ENCODE data around the gene JAM3.

JAM3 gene

DNA sequence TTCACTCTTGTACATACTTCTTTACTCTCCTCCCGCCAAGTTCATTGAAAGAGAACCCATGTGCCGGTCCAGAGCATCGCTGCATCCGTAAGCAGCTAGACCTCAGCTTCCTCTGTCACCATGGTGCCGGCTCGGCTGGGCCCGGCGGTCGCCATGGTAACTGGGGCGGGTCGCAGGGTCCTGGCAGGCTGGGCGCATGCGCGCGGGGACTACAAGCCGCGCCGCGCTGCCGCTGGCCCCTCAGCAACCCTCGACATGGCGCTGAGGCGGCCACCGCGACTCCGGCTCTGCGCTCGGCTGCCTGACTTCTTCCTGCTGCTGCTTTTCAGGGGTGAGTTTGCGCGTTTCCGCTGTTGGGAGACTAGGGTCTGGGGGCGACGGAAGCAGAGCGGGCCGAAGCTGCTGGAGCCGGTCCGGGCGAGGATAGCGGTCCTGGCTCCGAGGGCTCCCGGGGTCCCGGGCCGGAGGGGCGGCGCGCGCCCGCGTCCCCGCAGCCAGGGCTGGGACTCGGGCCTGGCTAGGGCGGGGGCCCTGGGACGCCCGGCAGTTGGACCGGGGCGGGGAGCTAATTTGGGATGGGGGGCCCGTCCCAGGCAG is at the start of gene JAM3:
JAM3 (plus strand) TSS at position 244 of the 597 bp plus-strand sequence; CDS start at position 256, 12 bp downstream.
- DNase-seq = peak; percentile 95

DNA sequence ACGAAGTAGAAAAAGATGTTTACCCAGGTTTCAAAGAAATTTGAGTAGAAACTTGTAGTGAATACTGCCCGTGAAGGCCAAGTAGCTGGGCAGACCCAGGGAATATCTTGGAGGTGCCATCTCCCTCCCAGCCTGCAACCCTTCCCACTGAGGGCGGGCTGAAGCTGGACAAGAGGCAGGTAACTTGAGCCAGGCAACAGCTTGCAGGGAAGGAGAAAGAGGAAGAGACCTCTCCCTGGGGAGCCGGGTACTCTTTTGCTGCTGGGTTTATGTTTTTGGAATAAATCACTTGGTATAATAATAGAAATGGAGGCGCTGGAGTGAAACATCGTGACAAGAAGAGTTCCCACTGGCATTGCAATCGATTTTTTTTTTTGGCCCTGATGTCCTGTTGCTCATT is 49.4 kb upstream of the JAM3 start:
- no peak for DNase-seq

DNA sequence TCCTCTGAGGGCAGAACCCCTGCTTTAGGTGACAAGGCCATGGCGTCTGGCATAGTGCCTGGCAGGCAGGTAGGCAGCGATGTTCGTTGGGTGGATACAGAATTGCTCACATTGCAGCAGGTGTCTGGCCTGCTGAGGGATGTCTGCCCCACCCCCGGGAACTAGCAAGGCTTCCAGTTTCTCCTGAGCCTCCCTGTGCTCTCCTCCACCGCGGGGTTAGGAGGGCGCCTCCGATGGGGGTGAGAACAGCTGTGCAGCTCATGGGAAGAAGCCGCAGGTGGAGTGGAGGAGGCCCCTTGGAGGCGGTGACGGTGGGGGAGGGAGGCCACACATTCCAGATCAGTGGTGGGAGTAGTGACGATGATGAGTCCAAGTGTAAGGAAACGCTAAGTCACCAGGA is 48.3 kb upstream of the JAM3 start:
- no peak for DNase-seq

DNA sequence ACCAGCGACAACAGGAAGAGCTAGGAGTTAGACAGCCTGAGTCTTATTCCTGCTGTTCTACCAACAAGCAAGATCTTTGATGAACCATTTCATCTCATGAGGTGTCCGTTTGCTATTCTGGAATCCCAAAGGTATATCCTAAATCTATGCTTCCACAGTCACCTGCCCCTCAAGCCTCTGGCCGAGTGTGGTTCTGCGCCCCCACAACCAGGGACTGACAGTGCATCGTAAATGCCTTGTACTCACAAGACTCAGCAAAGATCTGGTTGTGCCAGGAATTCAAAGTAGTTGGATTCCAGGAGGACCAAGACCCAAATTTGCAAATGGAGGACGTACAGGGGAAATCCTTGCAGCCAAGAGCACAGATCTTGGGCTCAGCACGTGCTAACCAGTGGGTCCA is 47.5 kb upstream of the JAM3 start:
- DNase-seq = no peak

DNA sequence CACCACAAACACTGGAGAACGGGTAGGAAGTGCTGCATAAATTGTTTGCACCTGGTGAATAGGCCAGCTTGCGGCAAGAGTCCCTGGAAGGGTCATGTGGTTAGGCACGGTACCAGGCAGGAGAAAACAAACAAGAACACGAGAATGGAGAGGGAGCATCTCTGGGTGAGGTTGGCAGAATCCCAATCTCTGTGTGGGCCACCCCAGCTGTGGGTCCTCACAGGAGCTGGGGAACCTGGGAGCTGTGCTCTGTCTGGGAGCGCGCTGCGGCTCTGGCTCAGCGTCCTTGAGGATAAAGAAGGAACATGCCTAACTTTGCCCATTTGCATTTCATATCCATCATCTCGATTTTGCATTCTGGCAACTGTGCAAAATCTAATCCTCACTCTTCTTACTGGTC is 46.1 kb upstream of the JAM3 start:
- DNase-seq = no peak

DNA sequence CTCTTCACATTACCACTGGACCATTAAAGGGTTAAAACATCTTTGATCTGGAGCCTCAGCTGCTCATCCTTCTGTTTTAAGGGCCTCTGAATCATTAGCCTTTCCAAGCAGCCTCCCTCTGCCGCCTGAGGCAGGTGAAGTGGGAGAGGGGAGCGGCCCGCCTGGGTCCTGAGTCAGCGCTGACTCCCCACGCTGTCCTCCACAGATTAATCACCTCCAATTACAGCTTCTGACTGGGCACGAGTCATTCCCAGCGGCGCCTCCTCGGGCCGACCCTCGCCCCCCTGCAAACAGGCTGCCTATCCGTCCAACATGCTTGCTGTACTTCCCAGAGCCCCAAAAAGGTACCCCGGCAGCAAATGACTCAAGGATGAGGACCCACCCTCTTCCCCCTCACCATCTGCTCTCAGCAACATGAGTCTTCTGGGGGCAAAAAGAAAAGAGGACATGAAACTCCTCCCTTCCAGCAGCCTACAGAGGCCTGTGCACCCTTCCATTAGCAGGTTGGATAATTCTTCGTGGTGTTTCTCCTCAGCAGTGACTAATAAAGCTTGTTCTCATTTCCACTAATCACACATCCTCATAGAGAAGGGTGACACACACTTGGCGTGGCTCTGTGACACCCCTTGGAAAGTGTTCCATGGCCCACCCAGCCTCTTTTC is 44.3 kb upstream of the JAM3 start:
- DNase-seq = no peak

DNA sequence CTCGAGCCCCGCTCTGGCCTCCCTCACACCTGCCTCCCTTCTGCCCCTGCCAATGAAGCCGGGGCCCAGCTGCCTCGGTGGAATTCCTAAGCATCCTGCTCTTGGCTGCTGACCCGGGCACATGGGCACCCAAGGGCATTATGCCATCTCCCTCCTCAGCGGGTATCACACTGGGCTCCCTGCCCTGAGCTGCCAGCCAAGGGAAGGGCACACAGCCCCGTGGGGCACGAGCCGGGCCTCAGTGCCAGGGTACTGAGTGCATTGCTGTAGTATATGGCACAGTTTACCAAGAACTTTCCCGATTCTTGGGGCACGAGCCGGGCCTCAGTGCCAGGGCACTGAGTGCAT is 43.8 kb upstream of the JAM3 start:
- DNase-seq = no peak

DNA sequence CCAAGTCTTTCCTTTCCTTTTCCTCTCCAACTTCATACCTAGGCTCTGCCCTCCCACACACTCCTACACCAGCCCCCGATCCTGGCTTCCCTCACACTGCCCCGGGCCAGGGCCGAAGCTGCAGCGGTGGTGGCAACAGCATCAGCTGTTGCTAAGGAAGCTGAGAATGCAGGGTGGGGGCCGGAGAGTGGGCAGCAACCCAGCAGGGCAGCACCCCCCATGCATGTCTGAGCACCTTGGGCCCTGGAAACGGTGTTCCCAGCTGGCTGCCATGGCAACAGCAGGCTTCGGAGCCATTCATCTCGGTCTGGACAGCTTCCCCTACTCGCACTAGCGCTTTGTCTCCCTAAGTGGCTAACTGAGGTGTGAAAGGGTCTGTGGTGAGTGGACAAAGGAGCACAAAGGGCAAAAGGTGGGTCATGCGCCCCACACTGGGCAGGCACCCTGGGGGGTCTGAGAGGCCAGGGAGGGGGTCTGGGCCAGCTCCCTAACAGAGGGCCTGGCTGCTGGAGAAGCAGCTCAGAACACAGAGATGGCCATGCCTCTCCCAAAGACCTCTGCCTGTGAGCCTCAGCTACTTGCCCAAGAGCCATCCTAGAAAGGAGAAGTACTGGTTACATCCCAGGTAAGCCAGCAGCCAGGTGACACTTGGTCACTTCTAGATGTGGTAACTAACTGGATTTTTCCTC is 42.1 kb upstream of the JAM3 start:
- DNase-seq = no peak

DNA sequence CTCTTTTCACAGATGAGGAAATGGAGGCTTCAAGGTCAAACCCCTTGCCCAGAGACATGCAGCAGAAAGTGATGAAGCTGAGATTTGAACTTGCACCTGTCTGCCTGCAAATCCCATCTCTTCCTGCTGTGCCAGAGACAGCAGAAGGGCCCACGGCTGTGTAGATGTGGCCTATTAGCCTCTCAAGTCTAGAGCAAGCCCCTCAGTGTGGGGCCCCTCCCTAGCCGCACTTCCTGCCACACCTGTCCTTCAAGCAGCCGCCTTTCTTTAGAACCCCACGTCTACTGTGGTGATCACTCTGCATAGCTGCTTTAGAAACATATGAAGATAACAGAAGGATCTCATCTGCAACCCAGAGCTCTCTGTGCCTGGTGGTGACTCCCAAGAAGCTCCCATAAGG is 41.2 kb upstream of the JAM3 start:
- no peak for DNase-seq

DNA sequence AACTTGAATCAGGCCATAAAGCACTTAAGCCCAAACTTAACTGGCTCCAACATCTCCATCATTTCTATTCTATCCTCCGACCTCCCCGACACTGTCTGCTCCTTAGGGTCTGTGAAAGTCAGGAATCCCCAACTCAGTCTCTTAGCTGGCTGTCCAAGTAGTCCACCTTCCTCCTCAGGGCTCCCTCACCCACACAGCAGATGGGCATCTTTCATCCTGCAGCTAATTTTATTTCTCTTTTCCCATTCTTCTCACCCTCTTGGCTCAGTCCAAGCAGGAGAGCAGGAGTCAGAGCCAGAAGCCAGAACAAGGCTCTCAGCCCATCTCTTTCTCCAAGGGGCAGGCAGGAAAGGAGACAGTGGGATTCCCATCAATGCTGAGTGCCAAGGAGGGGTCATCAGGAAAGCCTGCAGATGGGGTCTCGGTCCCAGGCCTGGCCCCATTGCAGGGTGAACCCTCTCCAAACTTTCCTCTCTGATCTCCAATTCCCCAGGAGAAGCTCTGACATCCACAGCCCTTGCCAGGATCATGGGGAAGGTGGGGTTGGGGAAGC is 40.4 kb upstream of the JAM3 start:
- no peak for DNase-seq

DNA sequence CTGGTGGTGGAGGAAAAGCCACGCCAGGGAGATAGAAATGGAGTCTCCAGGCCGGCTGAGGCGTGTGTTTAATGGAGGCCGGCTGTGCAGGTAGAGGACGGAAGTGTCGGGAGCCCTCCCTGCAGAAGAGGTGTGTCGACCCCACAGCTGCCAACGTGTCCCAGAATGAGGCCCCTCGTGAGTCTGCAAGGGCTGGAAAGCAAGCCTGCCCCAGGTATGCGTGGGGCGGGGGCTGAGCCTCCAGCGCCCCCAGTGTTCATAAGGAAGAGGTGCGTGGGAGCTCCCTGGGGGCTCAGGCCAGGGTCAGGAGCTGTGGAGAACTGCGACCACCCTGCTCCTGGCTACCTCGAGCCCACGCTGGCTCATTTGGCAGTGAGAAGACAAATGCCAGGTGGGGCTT is 38.0 kb upstream of the JAM3 start:
- no peak for DNase-seq

DNA sequence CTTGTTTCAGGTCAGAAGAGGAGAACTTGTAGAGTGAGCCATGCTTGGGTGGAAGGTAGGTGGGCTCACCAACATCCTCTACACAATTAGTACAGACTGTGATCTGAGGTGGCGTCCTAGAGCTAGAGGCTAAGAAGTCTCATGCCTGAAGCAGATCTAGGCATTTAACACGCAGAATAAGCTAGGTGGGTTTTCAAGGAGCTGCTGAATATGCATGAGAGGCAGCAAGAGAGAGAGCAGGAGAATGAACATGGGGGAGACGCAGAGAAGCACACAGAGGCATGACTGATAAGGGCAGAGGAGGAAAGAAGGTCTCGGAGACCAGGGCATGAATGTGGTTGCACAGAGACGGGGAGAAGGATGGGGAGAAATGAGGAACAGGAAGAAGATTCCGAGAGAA is 36.8 kb upstream of the JAM3 start:
- no peak for DNase-seq

DNA sequence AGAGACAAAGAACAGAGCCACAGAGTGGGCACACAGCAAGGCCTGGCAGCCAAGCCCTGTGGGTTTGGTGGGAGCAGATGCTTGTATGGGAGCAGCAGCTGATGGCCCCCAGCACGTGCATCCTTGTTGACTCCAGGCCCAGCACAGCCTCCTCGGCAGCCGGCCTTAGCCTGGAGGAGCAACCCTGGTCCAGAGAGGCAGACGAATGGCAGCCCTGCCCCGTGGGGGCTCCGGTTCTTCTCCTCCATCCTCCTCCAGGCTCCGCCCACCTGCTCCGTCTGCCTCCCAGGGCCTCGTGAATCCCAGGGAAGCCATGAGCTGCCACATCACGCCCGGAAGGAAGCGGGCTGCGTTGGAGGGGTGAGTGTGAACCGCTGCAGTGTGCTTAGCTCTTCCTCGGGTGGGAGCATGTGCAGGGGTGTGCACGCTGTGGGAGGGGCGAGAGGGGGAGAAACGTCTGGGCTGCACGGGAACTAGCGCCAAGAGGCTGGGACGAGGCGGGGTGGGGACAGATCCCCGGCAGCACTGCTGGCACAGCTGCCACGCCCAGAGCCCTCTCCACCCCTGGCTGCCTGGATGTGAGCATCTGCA is 36.3 kb upstream of the JAM3 start:
- no peak for DNase-seq

DNA sequence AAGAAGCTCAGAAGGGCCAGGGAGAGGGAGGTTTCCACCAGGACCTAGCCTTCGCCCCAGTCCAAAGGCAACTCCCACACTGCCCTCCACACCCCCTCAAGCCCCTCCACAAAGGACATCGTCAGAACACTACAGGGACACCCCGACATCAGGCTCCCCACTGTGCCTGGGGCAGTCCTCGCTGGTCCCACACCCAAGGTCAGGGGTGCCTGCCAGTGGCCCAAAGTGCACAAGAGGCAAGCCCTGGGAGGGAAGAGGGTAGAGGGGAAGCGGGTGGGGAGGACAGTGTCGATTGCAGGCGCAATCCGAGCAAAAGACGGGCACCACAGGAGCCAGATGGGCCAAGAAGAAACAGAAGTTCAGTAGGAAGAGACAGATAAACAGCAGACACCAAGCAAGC is 35.6 kb upstream of the JAM3 start:
- no peak for DNase-seq

DNA sequence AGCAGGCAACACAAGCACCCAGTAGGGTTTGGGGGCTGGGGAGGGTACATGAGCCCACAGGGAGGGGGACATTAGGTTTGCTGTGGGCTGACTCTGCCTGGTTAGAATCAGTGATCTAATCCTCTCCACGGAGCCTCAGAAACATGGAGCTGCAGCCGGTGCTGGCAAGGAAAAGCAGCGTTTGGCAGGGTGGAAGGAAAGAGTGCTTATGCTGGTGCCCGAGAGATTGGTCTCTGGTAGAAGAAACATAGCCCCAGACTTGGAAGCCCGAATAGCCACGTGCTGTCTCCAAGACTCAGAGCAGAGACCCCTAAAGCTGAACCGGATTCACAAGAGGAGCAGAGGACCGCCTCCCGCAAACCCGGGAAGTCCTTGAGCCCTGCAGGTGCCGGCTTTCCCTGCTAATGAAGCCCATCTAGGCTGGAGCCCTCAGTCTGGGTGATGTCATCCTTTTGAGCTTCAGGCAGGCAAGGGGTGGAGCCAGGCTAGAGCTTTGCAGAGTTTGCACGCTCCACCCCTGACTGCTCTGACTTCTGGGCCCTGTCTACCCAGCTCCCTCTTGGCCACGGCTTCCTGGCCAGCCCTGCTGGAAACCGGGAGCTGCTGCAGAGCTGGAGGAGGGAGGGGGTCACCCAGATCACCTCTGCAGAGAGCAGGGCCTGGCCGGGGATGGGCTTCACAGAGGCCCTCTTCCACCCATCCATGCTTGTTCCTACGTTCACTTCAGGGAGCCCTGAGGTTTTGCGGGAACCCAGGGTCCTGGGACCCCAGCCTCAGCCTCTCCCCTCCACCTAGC is 35.0 kb upstream of the JAM3 start:
- no peak for DNase-seq

DNA sequence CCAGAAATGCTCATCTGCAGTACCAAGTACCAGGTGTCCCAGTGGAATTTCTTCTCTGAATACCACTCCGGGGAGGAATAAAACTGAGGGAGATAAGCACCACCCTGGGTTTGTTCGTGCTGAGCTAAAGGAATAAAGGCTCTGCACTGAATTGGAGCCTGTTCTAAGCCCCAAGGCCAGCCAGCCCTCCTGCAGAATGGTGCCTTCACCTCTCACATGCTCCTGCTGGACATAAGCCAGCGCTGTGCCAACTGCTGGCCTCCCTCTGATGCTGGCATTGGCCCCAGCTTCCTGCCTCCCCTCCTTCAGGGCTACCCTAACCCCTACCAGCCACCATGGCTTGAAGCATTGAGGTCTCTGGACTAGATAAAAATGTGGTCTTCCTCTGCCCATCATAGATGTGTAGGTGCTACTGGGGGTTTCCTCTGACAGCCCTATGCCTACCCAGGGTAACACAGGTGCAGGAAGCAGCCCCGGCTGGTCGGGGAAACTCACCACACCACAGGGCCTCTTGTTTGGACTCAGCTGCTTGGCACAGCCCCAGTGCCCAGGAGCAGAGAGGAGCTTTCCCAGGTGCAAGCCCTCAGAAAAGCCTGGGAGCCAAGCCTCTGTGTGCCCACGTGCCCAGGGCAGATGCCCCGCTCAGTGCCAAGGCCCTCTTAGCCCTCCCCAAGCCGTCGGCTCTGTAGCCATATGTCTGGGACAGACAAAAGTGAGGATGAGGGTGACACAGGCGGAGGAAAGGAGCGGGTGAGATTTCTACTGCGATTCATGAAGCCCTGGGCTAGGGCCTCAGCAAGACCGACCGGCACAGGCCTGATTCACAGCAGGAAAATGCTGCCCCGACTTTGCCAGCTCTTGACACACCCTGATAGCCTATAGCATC is 34.1 kb upstream of the JAM3 start:
- DNase-seq = no peak

DNA sequence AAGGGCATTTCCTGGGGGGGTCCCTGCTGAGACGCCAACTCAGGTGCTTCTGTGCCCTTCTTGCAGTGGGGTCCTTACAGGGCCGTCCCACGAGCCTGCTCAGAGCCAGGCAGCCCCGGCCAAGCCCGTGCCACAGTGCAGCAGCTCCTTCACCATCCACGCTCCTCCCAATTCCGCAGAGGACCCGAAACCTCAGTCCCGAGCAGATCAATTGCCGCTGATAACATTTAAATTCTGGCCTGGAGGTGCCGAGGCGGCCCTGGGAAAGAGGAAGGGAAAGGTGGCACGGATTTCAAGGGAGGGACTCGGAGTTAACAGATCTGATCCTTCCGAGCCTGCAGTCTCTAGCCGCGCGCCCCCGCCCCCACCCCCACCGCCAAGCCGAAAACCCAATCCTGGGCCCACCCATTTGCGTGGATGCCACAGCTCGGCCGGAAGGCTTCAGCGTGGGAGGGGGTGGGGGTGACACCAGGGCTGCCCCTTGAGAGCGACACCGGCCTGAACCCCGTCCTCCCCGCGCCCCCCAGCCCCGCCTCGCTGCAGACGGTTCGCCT is 32.3 kb upstream of the JAM3 start:
- DNase-seq = no peak

DNA sequence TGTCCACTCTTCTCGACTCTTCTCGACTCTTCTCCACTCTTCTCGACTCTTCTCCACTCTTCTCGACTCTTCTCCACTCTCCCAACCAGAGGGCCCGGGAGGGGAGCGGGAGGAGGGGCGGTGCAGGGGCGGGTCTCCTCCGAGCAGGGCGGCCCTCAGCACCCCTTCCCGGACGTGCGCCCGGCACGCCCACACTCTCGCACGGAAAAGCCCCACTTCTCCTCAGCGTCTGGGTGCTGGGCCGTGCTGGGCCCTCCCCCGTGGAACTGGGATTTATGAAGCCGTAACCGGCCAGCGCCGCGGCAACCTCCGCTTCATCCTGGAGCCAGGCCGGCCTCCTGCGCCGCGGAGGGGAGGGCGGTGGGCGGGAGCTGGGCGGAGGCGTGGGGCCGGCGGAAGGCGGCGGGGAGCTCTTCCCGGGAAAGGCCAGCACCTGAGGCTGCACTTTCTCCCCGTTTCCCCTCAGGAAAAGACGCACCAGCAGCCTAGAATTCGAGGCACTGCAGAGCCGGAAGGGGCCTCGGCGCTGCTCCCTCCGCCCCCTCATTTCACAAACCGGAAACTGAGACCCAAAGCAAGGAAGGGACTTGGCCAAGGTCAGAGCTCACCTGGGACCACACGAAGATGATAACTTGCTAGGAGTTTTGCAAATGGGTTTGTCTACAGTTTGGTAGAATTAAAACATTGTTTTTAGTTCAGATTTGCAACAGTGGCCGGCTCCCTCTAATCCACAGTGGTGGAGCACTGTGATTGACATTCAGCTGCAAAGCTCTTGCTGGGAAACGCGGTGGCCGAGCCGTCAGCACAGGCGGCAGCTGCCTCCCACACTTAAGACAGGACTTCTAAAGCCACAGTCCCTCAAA is 31.6 kb upstream of the JAM3 start:
- DNase-seq = no peak

DNA sequence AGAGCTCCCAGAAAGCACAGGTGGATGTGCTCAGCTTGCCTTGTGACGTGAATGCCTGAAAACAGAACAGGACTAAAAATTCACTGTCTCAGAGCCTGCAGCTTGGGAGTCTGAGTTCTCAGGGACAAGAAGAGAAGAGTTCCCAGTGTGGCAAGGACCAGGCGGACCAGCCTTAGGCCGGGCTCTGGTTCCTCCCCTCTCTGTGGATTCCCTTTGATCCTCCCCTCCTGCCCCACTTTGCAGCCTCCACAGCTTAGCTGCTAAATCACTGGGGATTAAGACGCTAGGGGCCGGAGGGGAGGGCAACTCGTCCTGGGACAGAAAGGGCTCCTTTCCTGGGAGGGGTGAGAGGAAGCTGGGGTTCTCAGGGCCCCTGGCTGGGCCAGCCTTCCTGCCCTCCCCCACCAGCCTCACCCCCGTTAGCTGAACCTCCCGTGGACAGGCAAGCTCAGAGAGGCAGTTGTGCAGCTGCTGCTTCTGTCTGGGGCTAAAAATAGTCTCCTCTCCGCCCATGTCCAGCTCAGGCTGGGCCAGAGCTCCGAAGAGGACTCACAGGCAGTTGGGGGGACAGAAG is 29.9 kb upstream of the JAM3 start:
- no peak for DNase-seq

DNA sequence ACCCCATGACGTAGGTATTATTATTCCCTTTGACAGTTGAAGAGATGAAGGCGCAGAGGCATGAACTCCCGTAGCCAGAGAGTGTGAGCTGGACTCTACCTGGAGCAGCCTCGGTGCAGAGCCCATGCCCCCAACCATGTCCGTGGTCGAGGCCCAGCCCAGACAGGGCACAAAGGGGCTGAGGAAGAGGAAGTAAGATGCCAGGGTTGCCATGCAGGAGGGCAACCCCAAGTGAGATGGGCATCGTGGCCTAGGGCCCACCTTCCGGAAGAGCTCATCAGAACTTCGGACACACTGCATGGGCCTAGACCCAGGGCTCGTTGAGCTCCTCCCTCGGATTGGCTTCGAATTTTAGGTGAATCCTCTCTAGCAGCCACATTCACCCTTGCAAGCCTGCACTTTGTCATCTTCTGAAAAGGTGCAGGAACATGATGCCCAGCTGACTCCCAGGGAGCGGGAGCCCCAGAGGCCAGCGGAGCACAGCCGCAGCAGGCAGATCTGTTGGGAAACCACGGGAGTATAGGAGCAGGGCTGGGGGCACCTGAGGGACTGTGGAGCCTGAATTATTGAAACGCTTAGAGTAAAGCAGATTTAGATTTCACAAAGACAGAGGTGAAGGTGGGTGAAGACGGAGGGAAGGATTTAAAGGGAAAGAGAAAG is 29.0 kb upstream of the JAM3 start:
- DNase-seq = no peak

Measured in GDM1 (cell line).